GM21717 (cell line): ENCODE results near the gene FLG2.
"Not testable (repeated sequence)": the region's sequence is repeated elsewhere in the genome, so short reads cannot be mapped to it uniquely, and the experiment has no call there.

Experiments
- ATAC-seq: cut with Tn5 transposase; IDR thresholded peaks from one replicate; pipeline ENCODE4 v1.9.1; 2021; ENCODE audit warnings: mild to moderate bottlenecking, moderate library complexity; ENCODE audit not compliant: unreplicated experiment

Gene FLG2

GRCh38 chr1:152313319-152313801 is 46.4 kb downstream of the FLG2 start:
- no peak for ATAC-seq

GRCh38 chr1:152312169-152312568 is 47.6 kb downstream of the FLG2 start:
- not testable (repeated sequence) for ATAC-seq

GRCh38 chr1:152309955-152310354 is 49.9 kb downstream of the FLG2 start:
- no peak for ATAC-seq

GRCh38 chr1:152309320-152309901 is 50.4 kb downstream of the FLG2 start:
- ATAC-seq: not testable (repeated sequence)

GRCh38 chr1:152308758-152309157 is 51.0 kb downstream of the FLG2 start:
- not testable (repeated sequence) for ATAC-seq

GRCh38 chr1:152307970-152308369 is 51.8 kb downstream of the FLG2 start:
- not testable (repeated sequence) for ATAC-seq

GRCh38 chr1:152306123-152306522 is 53.7 kb downstream of the FLG2 start:
- ATAC-seq: not testable (repeated sequence)

GRCh38 chr1:152304773-152305172 is 55.0 kb downstream of the FLG2 start:
- ATAC-seq: not testable (repeated sequence)

- not testable (repeated sequence) for ATAC-seq
Observed at GRCh38 chr1:152303139-152303872, 56.5 kb downstream of the FLG2 start.
